ENCODE results near the gene INF2. TPM values are rescaled to one million over a fixed set of nuclear protein-coding genes. Genes with fewer than 3 reads are reported as not detected.

Gene INF2
- total RNA-seq, result 31.7 and 67.9 TPM in 2 replicates

DNA sequence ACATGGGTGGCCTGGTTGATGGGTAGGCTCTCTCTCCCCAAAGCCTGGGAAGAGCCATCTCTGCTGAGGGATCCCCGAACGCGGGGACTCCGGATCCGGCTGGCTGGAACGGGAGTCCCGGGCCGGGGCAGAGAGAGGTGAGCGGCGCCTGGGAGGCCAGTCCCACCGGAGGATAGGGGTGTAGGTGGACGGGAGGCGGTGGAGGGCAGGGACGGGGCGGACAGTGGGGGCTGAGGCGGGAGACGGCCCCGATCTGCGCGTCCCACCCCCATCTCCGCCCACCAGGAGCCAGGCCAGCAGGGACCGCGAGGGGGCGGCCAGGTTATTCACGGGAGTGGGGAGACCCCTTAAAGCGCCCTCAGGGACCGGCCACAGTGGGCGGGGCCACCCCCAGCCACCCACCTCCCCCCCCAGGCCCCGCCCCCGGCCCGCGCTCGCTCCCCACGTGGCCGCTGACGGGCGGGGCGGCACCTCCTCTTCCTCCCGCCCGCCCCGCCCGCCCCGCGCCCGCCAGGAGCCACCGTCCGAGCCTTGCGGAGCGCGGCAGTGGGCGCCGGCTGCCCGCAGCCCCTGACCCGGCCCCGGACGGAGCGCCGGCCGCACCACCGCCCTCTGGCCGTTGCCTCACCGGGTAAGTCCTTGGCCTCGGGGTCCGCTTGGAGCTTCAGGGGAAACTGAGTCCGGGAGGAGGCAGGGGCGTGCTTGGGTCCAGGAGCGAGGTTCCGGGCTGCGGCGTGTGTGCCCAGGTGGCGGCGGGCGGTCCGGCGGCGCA is at the start of gene INF2:
INF2 (plus strand) TSS at position 510 of the 772 bp plus-strand sequence. CDS start 11,748 bp downstream, outside the sequence.

DNA sequence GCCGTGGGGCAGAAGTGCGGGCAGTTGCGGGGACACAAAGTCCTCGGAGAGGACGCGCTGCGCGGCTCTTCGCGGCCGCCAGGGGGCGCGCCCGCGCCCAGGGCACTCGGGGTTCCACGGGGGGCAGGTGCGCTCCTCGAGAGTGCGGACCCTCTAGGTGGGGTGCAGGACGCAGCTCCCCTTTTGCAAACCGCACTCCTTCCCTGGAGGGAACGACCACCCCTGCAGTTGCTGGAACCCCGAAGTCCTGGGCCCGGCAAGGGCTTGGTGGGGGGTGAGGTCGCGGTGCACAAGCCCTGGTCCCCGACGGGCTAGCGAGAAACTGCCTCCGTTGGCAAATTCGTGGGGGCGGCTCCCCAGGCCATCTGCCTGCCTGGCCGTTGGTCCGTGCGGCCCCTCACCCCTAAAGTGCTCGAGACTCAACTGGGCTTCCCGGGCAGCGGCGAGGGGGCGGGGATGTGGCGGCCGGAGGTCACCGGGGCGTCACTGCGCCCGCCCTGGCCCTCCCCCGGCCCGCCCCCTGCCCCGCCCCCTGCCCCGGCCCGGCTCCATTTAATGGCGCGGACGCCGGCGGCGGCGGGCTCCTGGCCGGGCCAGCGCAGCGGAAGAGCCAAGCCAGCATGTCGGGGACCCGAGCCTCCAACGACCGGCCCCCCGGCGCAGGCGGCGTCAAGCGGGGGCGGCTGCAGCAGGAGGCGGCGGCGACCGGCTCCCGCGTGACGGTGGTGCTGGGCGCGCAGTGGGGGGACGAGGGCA is 34.4 kb downstream of the INF2 start, which contains the start of gene ADSS1:
ADSS1 (plus strand) TSS at position 579 of the 756 bp plus-strand sequence; CDS start at position 621, 42 bp downstream.

DNA sequence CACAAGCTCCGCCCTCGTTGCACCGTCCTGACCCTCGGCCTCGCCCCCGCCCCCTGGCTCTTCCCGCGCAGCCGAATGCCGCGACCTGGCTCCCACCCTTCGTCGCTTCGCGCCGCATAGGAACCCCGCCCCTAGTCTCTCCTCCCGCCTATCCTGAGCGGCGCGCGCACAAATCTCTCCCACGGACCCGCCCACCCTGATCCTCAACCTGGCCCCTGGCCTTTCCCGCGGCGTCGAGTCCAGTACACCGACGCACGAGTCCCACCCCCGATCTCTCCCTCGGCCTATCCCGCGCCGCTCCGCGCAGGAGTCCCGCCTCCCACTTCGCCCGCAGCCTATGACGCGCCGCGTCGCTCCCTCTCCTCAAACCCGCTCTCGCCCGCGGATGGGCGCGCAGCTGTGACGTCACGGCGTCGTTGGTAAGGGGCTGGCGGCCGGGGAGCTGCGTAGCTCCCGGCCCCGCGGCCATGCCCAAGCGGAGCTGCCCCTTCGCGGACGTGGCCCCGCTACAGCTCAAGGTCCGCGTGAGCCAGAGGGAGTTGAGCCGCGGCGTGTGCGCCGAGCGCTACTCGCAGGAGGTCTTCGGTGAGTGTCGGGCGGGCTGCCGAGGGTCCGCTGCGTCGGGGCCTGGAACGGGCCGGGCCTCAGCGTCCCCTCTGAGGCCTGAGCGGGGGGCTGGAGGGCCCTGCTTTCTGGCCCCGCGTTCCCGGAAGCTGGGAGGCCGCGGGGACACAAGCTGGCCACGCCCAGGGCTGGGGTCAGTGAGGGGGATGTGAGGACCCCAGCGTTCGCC is 63.5 kb downstream of the INF2 start, which contains the start of gene SIVA1:
SIVA1 (plus strand) TSS at position 413 of the 793 bp plus-strand sequence; CDS start at position 468, 55 bp downstream.

Other genes starting within 250 kb of the INF2 start
- gene C14orf180, start 109.9 kb upstream of the INF2 start, total RNA-seq, result not detected in 2 replicates
- not detected in 2 replicates for gene TMEM179, start 84.8 kb upstream of the INF2 start, total RNA-seq
- gene ADSS1, start 34.6 kb downstream of the INF2 start, total RNA-seq, result 6.3 and 8.3 TPM in 2 replicates
- gene SIVA1, start 63.5 kb downstream of the INF2 start, total RNA-seq, result 237 and 241 TPM in 2 replicates
- gene AKT1, start 106.1 kb downstream of the INF2 start, total RNA-seq, result 92.0 and 110 TPM in 2 replicates
- 3.2 and 3.9 TPM in 2 replicates for gene ZBTB42, start 111.5 kb downstream of the INF2 start, total RNA-seq
- gene CEP170B, start 175.7 kb downstream of the INF2 start, total RNA-seq, result 5.4 and 12.4 TPM in 2 replicates
- under 0.01 TPM in 1 of 2 replicates, not detected in the other for gene PLD4, start 235.3 kb downstream of the INF2 start, total RNA-seq